Measurements from ENCODE around the gene SMIM20.

- TF ChIP-seq CTCF (IDR thresholded peaks at IDR 0.05) (no peak), POLR2A (IDR thresholded peaks at IDR 0.05) (no peak)
Measured at GRCh38 chr4:25884031-25884782, 29.8 kb upstream of the SMIM20 start.

Data from body of pancreas (tissue), 4 donors.